ENCODE data around the gene TMPRSS12.
"Not testable (repeated sequence)": the region's sequence is repeated elsewhere in the genome, so short reads cannot be mapped to it uniquely, and the experiment has no call there.

Gene TMPRSS12

GRCh38 chr12:50842637-50843493, at the start of gene TMPRSS12:
TMPRSS12 (plus strand) TSS chr12:50842926; CDS start chr12:50842965, 39 bp downstream.
- no peak for DNase-seq (ENCODE audit: low read depth)

- no peak for DNase-seq (ENCODE audit: low read depth)
These were observed 42.8 kb upstream of the TMPRSS12 start for GRCh38 chr12:50799908-50800307.

- DNase-seq (ENCODE audit: low read depth), result no peak
These were observed 39.4 kb upstream of the TMPRSS12 start for GRCh38 chr12:50803230-50803875.

GRCh38 chr12:50806176-50806575, 36.5 kb upstream of the TMPRSS12 start:
- no peak for DNase-seq (ENCODE audit: low read depth)

GRCh38 chr12:50809131-50809530, 33.6 kb upstream of the TMPRSS12 start:
- DNase-seq (ENCODE audit: low read depth), result not testable (repeated sequence)

GRCh38 chr12:50814921-50815320, 27.8 kb upstream of the TMPRSS12 start:
- DNase-seq (ENCODE audit: low read depth), result not testable (repeated sequence)

GRCh38 chr12:50820177-50820576, 22.5 kb upstream of the TMPRSS12 start:
- DNase-seq (ENCODE audit: low read depth), result no peak

GRCh38 chr12:50822082-50822481, 20.6 kb upstream of the TMPRSS12 start:
- DNase-seq (ENCODE audit: low read depth), result no peak

- not testable (repeated sequence) for DNase-seq (ENCODE audit: low read depth)
These were observed 19.0 kb upstream of the TMPRSS12 start for GRCh38 chr12:50823724-50824123.

GRCh38 chr12:50824914-50825313, 17.8 kb upstream of the TMPRSS12 start:
- no peak for DNase-seq (ENCODE audit: low read depth)

GRCh38 chr12:50825372-50825838, 17.3 kb upstream of the TMPRSS12 start:
- DNase-seq (ENCODE audit: low read depth), result no peak

- DNase-seq (ENCODE audit: low read depth), result no peak
These were observed 14.6 kb upstream of the TMPRSS12 start for GRCh38 chr12:50828121-50828520.

- DNase-seq (ENCODE audit: low read depth), result no peak
These were observed 13.8 kb upstream of the TMPRSS12 start for GRCh38 chr12:50828886-50829285.

- not testable (repeated sequence) for DNase-seq (ENCODE audit: low read depth)
These were observed 8.9 kb upstream of the TMPRSS12 start for GRCh38 chr12:50833801-50834200.

GRCh38 chr12:50839042-50839441, 3.7 kb upstream of the TMPRSS12 start:
- DNase-seq (ENCODE audit: low read depth), result no peak

GRCh38 chr12:50840809-50841487, 1.8 kb upstream of the TMPRSS12 start:
- DNase-seq (ENCODE audit: low read depth), result no peak

- no peak for DNase-seq (ENCODE audit: low read depth)
These were observed 802 bp upstream of the TMPRSS12 start for GRCh38 chr12:50841716-50842531.

- DNase-seq (ENCODE audit: low read depth), result no peak
These were observed 2.4 kb downstream of the TMPRSS12 start for GRCh38 chr12:50845021-50845647.

GRCh38 chr12:50848963-50849362, 6.2 kb downstream of the TMPRSS12 start:
- no peak for DNase-seq (ENCODE audit: low read depth)

GRCh38 chr12:50855218-50855617, 12.5 kb downstream of the TMPRSS12 start:
- DNase-seq (ENCODE audit: low read depth), result not testable (repeated sequence)

GRCh38 chr12:50855679-50856078, 13.0 kb downstream of the TMPRSS12 start:
- not testable (repeated sequence) for DNase-seq (ENCODE audit: low read depth)

All from stimulated activated CD8-positive, alpha-beta memory T cell treated with anti-CD3 and anti-CD28 coated beads, Interleukin-15, amount 100 ng/mL, for 1 hour (primary cell).